Thoracic aorta (tissue), 2 donors: ENCODE results near the gene WFDC5. TPM values are rescaled to one million over a fixed set of nuclear protein-coding genes. Genes with fewer than 3 reads are reported as not detected.
"Not testable (repeated sequence)": the region's sequence is repeated elsewhere in the genome, so short reads cannot be mapped to it uniquely, and the experiment has no call there.

Experiments
- ATAC-seq: fragments of 150-250 bp; one replicate; pipeline ENCODE4 v1.8.0; 2017; ENCODE audit warnings: low read depth; ENCODE audit not compliant: insufficient number of reproducible peaks, low FRiP score
- DNase-seq: peaks from one replicate; pipeline ENCODE4 v3.0.0-alpha.2; 2020; ENCODE audit warnings: low spot score
- H3K27ac ChIP-seq, 2 donors: fragments of 200-600 bp; sonication (generic); 1 replicate in 1 of 2; 2 replicates in 1 of 2; pipeline ENCODE4 v1.5.1; 2016; ENCODE audit warnings: mild to moderate bottlenecking in 2 of 2, moderate library complexity in 2 of 2
- H3K27me3 ChIP-seq: fragments of 200-600 bp; sonication (generic); replicated peaks from 2 replicates; pipeline ENCODE4 v1.6.0; 2016; ENCODE audit warnings: mild to moderate bottlenecking; ENCODE audit not compliant: insufficient read depth
- H3K36me3 ChIP-seq: fragments of 200-600 bp; sonication (generic); one replicate; pipeline ENCODE4 v1.5.1; 2016
- H3K4me1 ChIP-seq, 2 donors: fragments of 200-600 bp; sonication (generic); 1 replicate in 1 of 2; 2 replicates in 1 of 2; pipeline versions ENCODE4 v1.5.1 to v1.6.0; 2016; ENCODE audit warnings: low read depth in 2 of 2, mild to moderate bottlenecking in 1 of 2; ENCODE audit not compliant: control insufficient read depth in 1 of 2
- H3K4me3 ChIP-seq: fragments of 200-600 bp; sonication (generic); 2 replicates; pipeline ENCODE4 v1.5.1; 2016; ENCODE audit warnings: mild to moderate bottlenecking
- H3K9me3 ChIP-seq: fragments of 200-600 bp; sonication (generic); 2 replicates; pipeline ENCODE4 v1.5.1; 2016
- CTCF ChIP-seq: fragments of 200-600 bp; sonication (generic); IDR thresholded peaks from one replicate; pipeline ENCODE4 v1.5.1; 2019; ENCODE audit warnings: antibody characterized with exemption
- total RNA-seq, 2 donors: library from RNA; depleted of rRNA; stranded (reverse); fragments of >200 nt; gene quantifications; one replicate each; pipeline versions ENCODE4 v1.1.0 to v1.2.3, GENCODE V29; 2016

Gene WFDC5
- total RNA-seq, 2 donors from 2014 or later = not detected

- no peak for ATAC-seq
- Histone ChIP-seq H3K27ac (no peak overlapping the region), H3K4me3 (no peak overlapping the region), H3K9me3 (no peaks in the 10 kb centered on the region), H3K27me3 (no peaks in the 10 kb centered on the region), H3K4me1 (no peaks in the 10 kb centered on the region), H3K36me3 (no peaks in the 10 kb centered on the region)
- TF ChIP-seq CTCF = no peak
- DNase-seq = no peak
Measured at GRCh38 chr20:45067558-45067957, 47.4 kb downstream of the WFDC5 start.

- no peak overlapping the region for H3K4me3 ChIP-seq
- no peak overlapping the region for H3K27ac ChIP-seq
- no peak for TF ChIP-seq CTCF
- H3K27me3 ChIP-seq = no peaks in the 10 kb centered on the region
- no peaks in the 10 kb centered on the region for H3K36me3 ChIP-seq
- no peaks in the 10 kb centered on the region for H3K4me1 ChIP-seq
- ATAC-seq (no peak), DNase-seq (no peak)
- no peaks in the 10 kb centered on the region for H3K9me3 ChIP-seq
Measured at GRCh38 chr20:45067087-45067486, 47.9 kb downstream of the WFDC5 start.

- Histone ChIP-seq H3K27ac (no peak overlapping the region), H3K4me3 (no peak overlapping the region), H3K4me1 (no peaks in the 10 kb centered on the region), H3K27me3 (no peaks in the 10 kb centered on the region), H3K9me3 (no peaks in the 10 kb centered on the region), H3K36me3 (no peaks in the 10 kb centered on the region)
- TF ChIP-seq CTCF = no peak
- ATAC-seq (no peak), DNase-seq (no peak)
Measured at GRCh38 chr20:45066372-45066771, 48.6 kb downstream of the WFDC5 start.

GRCh38 chr20:45064812-45065211 is 50.2 kb downstream of the WFDC5 start:
- Histone ChIP-seq H3K9me3 (no peaks in the 10 kb centered on the region), H3K27me3 (no peaks in the 10 kb centered on the region), H3K4me3 (no peak overlapping the region), H3K4me1 (no peaks in the 10 kb centered on the region), H3K27ac (no peak overlapping the region), H3K36me3 (no peaks in the 10 kb centered on the region)
- TF ChIP-seq CTCF = no peak
- no peak for ATAC-seq
- DNase-seq = no peak

- not testable (repeated sequence) for ATAC-seq, DNase-seq, H3K4me3 ChIP-seq, H3K36me3 ChIP-seq, H3K4me1 ChIP-seq, H3K27me3 ChIP-seq, H3K27ac ChIP-seq, H3K9me3 ChIP-seq
Measured at GRCh38 chr20:45063107-45063506, 51.9 kb downstream of the WFDC5 start.

GRCh38 chr20:45061244-45061643 is 53.7 kb downstream of the WFDC5 start:
- DNase-seq (no peak), ATAC-seq (no peak)
- Histone ChIP-seq H3K27me3 (no peaks in the 10 kb centered on the region), H3K4me1 (no peaks in the 10 kb centered on the region), H3K9me3 (no peaks in the 10 kb centered on the region), H3K27ac (no peak overlapping the region), H3K36me3 (no peaks in the 10 kb centered on the region), H3K4me3 (no peak overlapping the region)
- TF ChIP-seq CTCF = no peak
